HG02885 (cell line): ENCODE data around the gene SLIT1.

Experiments used
- ATAC-seq: cut with Tn5 transposase; IDR thresholded peaks from one replicate; pipeline ENCODE4 v1.9.1; 2021; ENCODE audit warnings: mild to moderate bottlenecking; ENCODE audit not compliant: unreplicated experiment, poor library complexity

SLIT1 gene

DNA sequence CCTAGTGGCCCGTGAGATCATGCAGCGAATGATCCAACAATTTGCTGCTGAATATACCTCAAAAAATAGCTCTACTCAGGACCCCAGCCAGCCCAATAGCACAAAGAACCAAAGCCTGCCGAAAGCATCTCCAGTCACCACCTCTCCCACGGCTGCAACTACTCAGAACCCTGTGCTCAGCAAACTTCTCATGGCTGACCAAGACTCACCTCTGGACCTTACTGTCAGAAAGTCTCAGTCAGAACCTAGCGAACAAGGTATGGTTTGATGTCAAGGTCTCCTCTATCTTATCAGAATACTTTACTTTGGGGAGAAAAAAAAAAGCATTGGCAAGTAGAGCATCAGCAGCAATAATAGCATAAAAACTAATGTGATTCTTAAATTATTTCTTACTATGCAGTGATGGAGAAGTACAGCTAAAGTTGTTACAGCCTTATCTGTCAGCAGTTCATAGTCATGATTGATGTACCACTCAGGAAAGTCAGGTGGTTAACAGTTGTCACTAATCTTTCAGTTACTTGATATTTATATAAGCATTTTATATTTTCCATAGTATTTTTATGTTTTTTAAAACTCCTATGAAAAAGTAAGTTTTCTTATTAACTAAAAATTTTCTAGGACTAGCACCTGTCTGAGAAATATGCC, 236.6 kb downstream of the SLIT1 start:
- ATAC-seq = no peak
